OCI-LY7 (cell line): ENCODE measurements around the gene CD46. TPM values are rescaled to one million over a fixed set of nuclear protein-coding genes. Genes with fewer than 3 reads are reported as not detected.

Experiments
- BruUV-seq: library from RNA; stranded (reverse); fragments of 400-500 nt; replicated peaks from 2 replicates; lab custom pipeline; 2021; lab: Mats Ljungman, UMichigan
- CTCF ChIA-PET: fragments of 300-600 bp; sonication (Branson Sonifier 250); formaldehyde crosslinking; loops from one replicate; lab custom pipeline; 2022; ENCODE audit warnings: antibody characterized with exemption; ENCODE audit not compliant: unreplicated experiment; lab: Charles Lee
- POLR2A ChIA-PET: fragments of 300-600 bp; sonication (Branson Sonifier 250); formaldehyde crosslinking; loops from one replicate; lab custom pipeline; 2022; ENCODE audit warnings: antibody characterized with exemption; lab: Charles Lee
- DNase-seq: peaks from one replicate; pipeline ENCODE4 v3.0.0-alpha.2; 2015; ENCODE audit warnings: low spot score
- H2AFZ ChIP-seq: fragments of 200-600 bp; sonication (generic), shearing (Covaris generic); 2 replicates; pipeline ENCODE4 v1.6.1; 2014; ENCODE audit warnings: mild to moderate bottlenecking, antibody characterized with exemption, low read length, moderate library complexity
- H3K27ac ChIP-seq: fragments of 200-600 bp; sonication (generic); 2 replicates; pipeline ENCODE4 v1.5.1; 2014; ENCODE audit warnings: mixed run types, low read depth, mild to moderate bottlenecking, moderate library complexity, low read length, inconsistent platforms; ENCODE audit not compliant: poor library complexity, severe bottlenecking
- H3K36me3 ChIP-seq: fragments of 200-600 bp; sonication (generic); 2 replicates; pipeline ENCODE4 v1.6.1; 2014; ENCODE audit warnings: mild to moderate bottlenecking, antibody characterized with exemption, low read length, moderate library complexity, mixed read lengths; ENCODE audit not compliant: insufficient read depth
- H3K4me1 ChIP-seq: fragments of 200-600 bp; sonication (generic); 2 replicates; pipeline ENCODE4 v1.5.1; 2014; ENCODE audit warnings: mild to moderate bottlenecking, low read length; ENCODE audit not compliant: insufficient read depth, poor library complexity, severe bottlenecking
- H3K4me2 ChIP-seq: fragments of 200-600 bp; sonication (generic); 2 replicates; pipeline ENCODE4 v1.6.1; 2014; ENCODE audit warnings: mild to moderate bottlenecking, low read length
- H3K4me3 ChIP-seq: fragments of 200-600 bp; sonication (generic); 2 replicates; pipeline ENCODE4 v1.5.1; 2014; ENCODE audit warnings: mild to moderate bottlenecking, low read depth, low read length; ENCODE audit not compliant: poor library complexity, severe bottlenecking
- H3K79me2 ChIP-seq: fragments of 200-600 bp; sonication (generic); 2 replicates; pipeline ENCODE4 v1.6.1; 2016; ENCODE audit warnings: low read depth, mild to moderate bottlenecking, low read length, moderate library complexity, mixed read lengths; ENCODE audit not compliant: insufficient read depth
- H3K9me2 ChIP-seq: fragments of 200-600 bp; sonication (generic); 2 replicates; pipeline ENCODE4 v1.6.1; 2016; ENCODE audit warnings: mild to moderate bottlenecking, low read length, mixed read lengths; ENCODE audit not compliant: insufficient read depth
- H3K9me3 ChIP-seq: fragments of 200-600 bp; sonication (generic); 2 replicates; pipeline ENCODE4 v1.6.1; 2014; ENCODE audit warnings: mild to moderate bottlenecking, mixed run types, low read length, mixed read lengths
- H4K20me1 ChIP-seq: fragments of 200-600 bp; sonication (generic); 2 replicates; pipeline ENCODE4 v1.6.1; 2014; ENCODE audit warnings: mild to moderate bottlenecking, antibody characterized with exemption, low read length, moderate library complexity, mixed read lengths; ENCODE audit not compliant: insufficient read depth
- CTCF ChIP-seq: fragments of 200-600 bp; sonication (generic); conservative IDR thresholded peaks from 2 replicates; pipeline ENCODE4 v1.5.1; 2014; ENCODE audit warnings: mild to moderate bottlenecking, antibody characterized with exemption, low read length, moderate library complexity, mixed read lengths
- EZH2phosphoT487 ChIP-seq: fragments of 200-600 bp; sonication (generic); IDR thresholded peaks from 2 replicates; pipeline ENCODE4 v1.6.1; 2018; ENCODE audit warnings: low read depth, borderline replicate concordance, mild to moderate bottlenecking, mixed run types, antibody characterized with exemption, low read length, moderate library complexity, mixed read lengths
- intact Hi-C: fragments of 100-400 bp; cut with micrococcal nuclease; formaldehyde crosslinking; loops from one replicate; pipeline ENCODE4 v1.10.0; 2022; ENCODE audit not compliant: unreplicated experiment
- total RNA-seq, 2 experiments: library from RNA; depleted of rRNA in 1 of 2; stranded (reverse); fragments of >200 nt in 1 of 2; shearing (Covaris generic) in 1 of 2; gene quantifications; 2 replicates each; pipeline ENCODE4 v1.2.3, GENCODE V29; 2014 to 2022

Gene CD46
- total RNA-seq, 2 experiments from 2014 or later = 83.2 to 83.8 TPM

GRCh38 chr1:207825719-207826556 is 74.1 kb downstream of the CD46 start:
- CTCF ChIA-PET = interaction anchor here (1.0 to 1.2 kb wide), 3 partner anchors 43 to 46 kb away, joined by 3 read pairs; no protein-coding TSS in a partner anchor
- Histone ChIP-seq H2AFZ (peak overlapping the region; percentile 64), H3K4me2 (peak overlapping the region; percentile 69), H3K9me3 (no peaks in the 10 kb centered on the region), H3K9me2 (no peaks in the 10 kb centered on the region), H3K79me2 (peaks cover 15% of the 10 kb centered on the region; the same call in 1 of the 2 replicates), H3K4me1 (peaks cover 67% of the 10 kb centered on the region), H3K36me3 (no peaks in the 10 kb centered on the region), H3K27ac (peak overlapping the region; percentile 27), H4K20me1 (0 out of 2 replicates have a peak, but pooled peaks cover 4% of the 10 kb centered on the region), H3K4me3 (peak overlapping the region; percentile 39)
- POLR2A ChIA-PET = interaction anchor here (0.6 to 6.5 kb wide), 4 partner anchors 14 to 80 kb away, joined by 3 to 109 read pairs (median 3); no protein-coding TSS in a partner anchor
- TF ChIP-seq EZH2phosphoT487 (no peak), CTCF (no peak)
- BruUV-seq = no TSS peak
- intact Hi-C loops = no loop called here
- peak; percentile 54 for DNase-seq

- peak overlapping the region; percentile 69 for H3K4me2 ChIP-seq
- no peaks in the 10 kb centered on the region for H3K9me2 ChIP-seq
- no peak for TF ChIP-seq EZH2phosphoT487
- no peak for TF ChIP-seq CTCF
- 0 out of 2 replicates have a peak, but pooled peaks cover 4% of the 10 kb centered on the region for H4K20me1 ChIP-seq
- H3K4me3 ChIP-seq = peak overlapping the region; percentile 39
- no TSS peak for BruUV-seq
- peak overlapping the region; percentile 27 for H3K27ac ChIP-seq
- peaks cover 61% of the 10 kb centered on the region for H3K4me1 ChIP-seq
- CTCF ChIA-PET = interaction anchor here (0.8 to 1.2 kb wide), 5 partner anchors 8 to 45 kb away, joined by 3 to 4 read pairs (median 3); no protein-coding TSS in a partner anchor
- intact Hi-C loops = no loop called here
- peak overlapping the region; percentile 64; the same call in 1 of the 2 replicates for H2AFZ ChIP-seq
- H3K9me3 ChIP-seq = no peaks in the 10 kb centered on the region
- peaks cover 9% of the 10 kb centered on the region; the same call in 1 of the 2 replicates for H3K79me2 ChIP-seq
- no peaks in the 10 kb centered on the region for H3K36me3 ChIP-seq
- DNase-seq = peak; percentile 27
- POLR2A ChIA-PET = interaction anchor here (0.6 to 6.5 kb wide), 5 partner anchors 8 to 81 kb away, joined by 3 to 109 read pairs (median 3); no protein-coding TSS in a partner anchor
Measured at GRCh38 chr1:207826557-207827487, 75.0 kb downstream of the CD46 start.
